GM23248 (cell line): ENCODE measurements around the gene PRKAR1B.

ENCODE experiments used
- EZH2 ChIP-seq: fragments of 200-600 bp; sonication (generic); IDR thresholded peaks from 2 replicates; pipeline ENCODE4 v1.6.1; 2018; ENCODE audit warnings: antibody characterized with exemption, mild to moderate bottlenecking; ENCODE audit not compliant: insufficient read depth, poor library complexity, severe bottlenecking
- EZH2phosphoT487 ChIP-seq: fragments of 200-600 bp; sonication (generic); IDR thresholded peaks from 2 replicates; pipeline ENCODE4 v1.6.1; 2018; ENCODE audit warnings: antibody characterized with exemption, moderate library complexity, mild to moderate bottlenecking, low read depth; ENCODE audit not compliant: insufficient read depth

DNA sequence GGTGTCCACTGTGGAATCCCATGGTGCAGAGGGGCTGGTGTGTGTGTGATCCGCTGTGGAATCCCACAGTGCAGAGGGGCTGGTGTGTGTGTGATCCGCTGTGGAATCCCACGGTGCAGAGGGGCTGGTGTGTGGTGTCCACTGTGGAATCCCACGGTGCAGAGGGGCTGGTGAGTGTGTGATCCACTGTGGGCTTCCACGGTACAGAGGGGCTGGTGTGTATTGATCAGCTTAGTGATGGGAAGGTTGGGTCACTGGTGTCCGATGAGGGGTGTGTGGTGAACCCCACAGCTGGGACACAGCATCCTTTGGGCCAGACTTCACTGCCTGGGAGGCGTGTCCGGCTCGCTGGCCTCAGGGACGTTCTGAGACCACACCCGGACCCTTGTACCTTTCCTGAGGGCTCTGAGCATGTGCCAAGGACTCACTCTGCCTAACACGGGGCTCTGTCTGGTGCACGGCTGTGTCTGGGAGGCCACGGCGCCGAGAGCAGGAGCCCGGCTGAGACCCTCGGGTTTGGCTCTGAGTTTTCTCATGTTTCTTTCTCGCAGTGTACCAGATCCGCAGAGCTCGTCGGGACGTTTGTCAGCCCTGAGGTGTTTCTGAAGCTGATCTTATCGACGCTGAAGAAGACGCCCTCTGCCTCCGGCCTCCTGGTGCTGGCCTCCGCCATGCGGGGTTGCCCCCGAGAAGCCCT, 29.3 kb upstream of the PRKAR1B start:
- TF ChIP-seq EZH2phosphoT487 (no peak), EZH2 (no peak)
